H54 (cell line): ENCODE results near the gene SMARCAL1.
A peak's percentile ranks its signal among the peaks of the same experiment; 100 is the strongest.
"Not testable (repeated sequence)": the region's sequence is repeated elsewhere in the genome, so short reads cannot be mapped to it uniquely, and the experiment has no call there.

Experiments used
- DNase-seq: peaks from one replicate; pipeline ENCODE4 v3.0.0; 2011; ENCODE audit warnings: low spot score, mixed read lengths; ENCODE audit not compliant: insufficient read length
- FAIRE-seq: peaks from 3 replicates; lab custom pipeline; 2011; peaks lifted over from hg19 to GRCh38; lab: Jason Lieb, UNC
- POLR2A ChIP-seq: IDR thresholded peaks from 2 replicates; pipeline ENCODE4 v1.6.1; 2011; ENCODE audit warnings: low read depth, mild to moderate bottlenecking, low read length

SMARCAL1 gene

GRCh38 chr2:216503159-216503629, 90.9 kb downstream of the SMARCAL1 start:
- TF ChIP-seq POLR2A = no peak
- FAIRE-seq = no peak
- DNase-seq = no peak

DNA sequence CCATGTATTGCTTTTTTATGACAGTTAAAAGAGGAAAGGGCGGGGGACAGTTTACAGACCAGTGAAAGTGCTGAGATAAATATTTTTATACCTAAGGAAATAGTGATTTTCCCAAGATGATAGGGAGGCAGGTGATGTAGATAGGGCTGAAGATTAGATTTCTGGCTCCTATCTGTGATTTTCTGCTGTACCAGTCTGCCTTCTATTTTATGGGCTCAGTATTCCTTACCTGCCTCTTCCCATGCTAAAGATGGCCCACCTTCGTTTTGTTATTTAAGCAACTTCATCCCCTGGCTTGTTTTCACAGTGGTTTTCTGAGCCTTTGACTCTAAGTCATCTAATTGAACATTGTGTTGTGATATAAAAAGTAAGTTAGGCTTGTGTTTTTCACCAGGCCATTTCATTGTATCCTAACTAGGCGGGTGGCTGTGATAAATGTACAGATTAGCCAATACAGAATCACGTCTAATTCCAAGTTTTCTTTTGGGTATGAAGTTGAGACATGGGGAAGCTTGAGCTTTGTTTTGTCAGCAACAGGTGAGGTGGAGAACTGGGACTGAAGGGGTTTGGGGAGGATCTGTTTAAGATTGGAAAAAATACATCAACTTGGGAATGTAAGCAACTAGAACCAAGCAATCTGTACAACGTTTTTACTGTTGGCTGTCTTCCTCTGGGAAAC, 91.6 kb downstream of the SMARCAL1 start:
- FAIRE-seq (no peak), DNase-seq (no peak)
- no peak for TF ChIP-seq POLR2A

- FAIRE-seq (no peak), DNase-seq (no peak)
- no peak for TF ChIP-seq POLR2A
Measured at GRCh38 chr2:216504376-216504762, 92.1 kb downstream of the SMARCAL1 start.

- FAIRE-seq (no peak), DNase-seq (no peak)
- TF ChIP-seq POLR2A = no peak
Measured at GRCh38 chr2:216505133-216506106, 93.1 kb downstream of the SMARCAL1 start.

GRCh38 chr2:216507220-216508160, 95.2 kb downstream of the SMARCAL1 start:
- DNase-seq (no peak), FAIRE-seq (no peak)
- no peak for TF ChIP-seq POLR2A

- no peak for TF ChIP-seq POLR2A
- FAIRE-seq = no peak
Measured at GRCh38 chr2:216508229-216508628, 95.9 kb downstream of the SMARCAL1 start.

DNA sequence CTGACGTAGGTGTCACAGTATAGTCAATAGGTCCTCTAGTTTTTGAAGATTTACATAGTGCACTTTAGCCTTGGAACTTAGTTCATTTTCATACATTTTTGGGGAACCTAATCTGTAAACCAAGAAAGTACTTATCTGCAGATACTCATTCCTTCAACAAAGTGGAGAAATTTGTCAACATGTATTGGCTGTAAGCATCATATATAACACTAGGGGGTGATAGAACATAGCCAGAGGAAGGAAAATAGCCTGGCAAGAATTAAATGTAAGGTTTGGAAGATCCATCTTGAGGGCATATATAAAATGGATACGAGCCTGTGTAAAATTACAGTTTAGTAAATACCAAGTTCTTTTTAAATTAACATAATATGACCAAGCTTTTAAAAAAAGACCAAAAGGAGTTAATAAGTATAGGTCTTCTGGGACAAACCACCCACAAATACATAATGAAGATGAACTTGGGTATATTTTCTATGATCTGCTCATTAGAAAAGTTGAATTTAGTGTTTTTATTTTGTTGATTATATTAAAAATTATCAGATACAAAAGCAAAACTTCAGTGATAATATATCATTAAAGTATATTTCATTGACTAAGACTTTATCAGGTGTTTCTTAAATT, 104.6 kb downstream of the SMARCAL1 start:
- DNase-seq = no peak
- FAIRE-seq = peak; percentile 70
- no peak for TF ChIP-seq POLR2A

More at GRCh38 chr2:216508229-216508628, 95.9 kb downstream of the SMARCAL1 start:
- DNase-seq = no peak

- no peak for FAIRE-seq
- no peak for TF ChIP-seq POLR2A
- no peak for DNase-seq
Measured at GRCh38 chr2:216517447-216518225, 105.4 kb downstream of the SMARCAL1 start.

- DNase-seq, FAIRE-seq: not testable (repeated sequence)
Measured at GRCh38 chr2:216518566-216519119, 106.4 kb downstream of the SMARCAL1 start.

DNA sequence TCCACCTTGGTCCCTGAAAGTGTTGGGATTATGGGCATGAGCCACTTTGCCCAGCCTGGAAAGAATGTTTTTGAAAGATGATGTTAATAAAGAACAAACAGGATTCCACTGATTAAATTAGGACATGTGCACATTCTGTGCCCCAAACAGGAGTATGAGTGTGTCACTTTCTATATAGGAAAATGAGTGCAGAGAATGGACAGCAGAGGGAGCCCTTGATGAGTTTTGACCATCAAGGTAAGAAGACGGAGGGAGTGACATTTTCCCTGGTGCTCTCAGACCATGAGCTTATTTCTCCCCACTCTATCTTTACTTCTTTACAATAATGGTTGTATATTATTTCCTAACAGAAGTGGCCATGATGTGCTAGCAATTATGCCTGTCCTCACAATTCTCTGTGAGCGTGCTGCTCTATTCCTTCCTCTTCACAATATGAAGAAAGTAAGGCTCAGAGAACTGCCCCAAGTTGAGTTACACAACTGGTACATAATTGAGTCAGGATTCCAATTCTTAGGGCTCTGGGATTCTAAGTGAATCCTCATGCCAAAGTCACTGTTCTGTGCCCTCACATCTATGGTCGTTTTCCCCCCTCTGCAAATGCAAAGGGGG, 107.0 kb downstream of the SMARCAL1 start:
- peak; percentile 38 for DNase-seq
- FAIRE-seq = peak; percentile 82
- TF ChIP-seq POLR2A = no peak

- FAIRE-seq = no peak
- TF ChIP-seq POLR2A = no peak
- DNase-seq = no peak
Measured at GRCh38 chr2:216520112-216520511, 107.8 kb downstream of the SMARCAL1 start.
